ENCODE measurements around the gene LINGO4.
A peak's percentile ranks its signal among the peaks of the same experiment; 100 is the strongest.
"Not testable (repeated sequence)": the region's sequence is repeated elsewhere in the genome, so short reads cannot be mapped to it uniquely, and the experiment has no call there.

The LINGO4 gene

GRCh38 chr1:151813271-151813977 lies 8.2 kb upstream of the LINGO4 start:
- no peak for DNase-seq

- no peak for DNase-seq
Observed at GRCh38 chr1:151811181-151811580, 6.0 kb upstream of the LINGO4 start.

- no peak for DNase-seq
Observed at GRCh38 chr1:151809985-151810556, 4.9 kb upstream of the LINGO4 start.

GRCh38 chr1:151809290-151809984 lies 4.2 kb upstream of the LINGO4 start:
- DNase-seq: no peak

- DNase-seq: no peak
Observed at GRCh38 chr1:151807766-151808165, 2.5 kb upstream of the LINGO4 start.

GRCh38 chr1:151807131-151807530 lies 1.9 kb upstream of the LINGO4 start:
- no peak for DNase-seq

GRCh38 chr1:151806170-151806569 lies 951 bp upstream of the LINGO4 start:
- DNase-seq: no peak

- DNase-seq: no peak
Observed at GRCh38 chr1:151803915-151804314, 1.3 kb downstream of the LINGO4 start.

- DNase-seq: no peak
Observed at GRCh38 chr1:151803164-151803563, 2.1 kb downstream of the LINGO4 start.

GRCh38 chr1:151802372-151802771 lies 2.8 kb downstream of the LINGO4 start:
- DNase-seq: no peak

GRCh38 chr1:151801846-151802245 lies 3.4 kb downstream of the LINGO4 start:
- DNase-seq: no peak

GRCh38 chr1:151801310-151801820 lies 3.9 kb downstream of the LINGO4 start:
- DNase-seq: no peak

- no peak for DNase-seq
Observed at GRCh38 chr1:151800830-151801229, 4.4 kb downstream of the LINGO4 start.

- DNase-seq: no peak
Observed at GRCh38 chr1:151799179-151800022, 5.8 kb downstream of the LINGO4 start.

- no peak for DNase-seq
Observed at GRCh38 chr1:151798571-151798970, 6.6 kb downstream of the LINGO4 start.

GRCh38 chr1:151790940-151791651 lies 14.1 kb downstream of the LINGO4 start:
- DNase-seq: peak; percentile 37

GRCh38 chr1:151790071-151790939 lies 14.9 kb downstream of the LINGO4 start, which contains the start of gene TDRKH:
Gene TDRKH (minus strand): TSS chr1:151790500. CDS start chr1:151783022, 7,478 bp downstream.
- peak; percentile 99 for DNase-seq

- no peak for DNase-seq
Observed at GRCh38 chr1:151787689-151788088, 17.5 kb downstream of the LINGO4 start.

- no peak for DNase-seq
Observed at GRCh38 chr1:151783796-151784195, 21.4 kb downstream of the LINGO4 start.

GRCh38 chr1:151782741-151783140 lies 22.5 kb downstream of the LINGO4 start:
- no peak for DNase-seq

- not testable (repeated sequence) for DNase-seq
Observed at GRCh38 chr1:151782026-151782425, 23.2 kb downstream of the LINGO4 start.

Data from NCI-H748 treated with DMSO at 0.1 percent for 48 hours (cell line).